IPS-18c (cell line): ENCODE results near the gene KAT7.

Source experiments
- H3K4me3 ChIP-seq: 2 replicates; pipeline ENCODE4 v1.7.0; 2013; ENCODE audit warnings: low read depth, mild to moderate bottlenecking, low read length, moderate library complexity; ENCODE audit not compliant: insufficient read depth
- H3K9me3 ChIP-seq: one replicate; pipeline ENCODE4 v1.6.1; 2013; ENCODE audit warnings: mild to moderate bottlenecking, low read length, moderate library complexity; ENCODE audit not compliant: control insufficient read depth, insufficient read depth

The KAT7 gene

GRCh38 chr17:49788478-49789242, at the start of gene KAT7:
TSS of gene KAT7 (plus strand) at chr17:49788681. CDS start at chr17:49788835, 154 bp downstream.
- H3K9me3 ChIP-seq, result no peaks in the 10 kb centered on the region

GRCh38 chr17:49739641-49740271, 48.7 kb upstream of the KAT7 start:
- H3K9me3 ChIP-seq, result no peaks in the 10 kb centered on the region
- H3K4me3 ChIP-seq, result no peak overlapping the region

More at GRCh38 chr17:49788478-49789242, at the start of gene KAT7:
- H3K4me3 ChIP-seq, result peak within 1 kb of the TSS; percentile 85

GRCh38 chr17:49741009-49741691, 47.3 kb upstream of the KAT7 start:
- no peaks in the 10 kb centered on the region for H3K9me3 ChIP-seq
- no peak overlapping the region for H3K4me3 ChIP-seq

- Histone ChIP-seq H3K4me3 (no peak overlapping the region), H3K9me3 (no peaks in the 10 kb centered on the region)
Measured at GRCh38 chr17:49741692-49742076, 46.8 kb upstream of the KAT7 start.

GRCh38 chr17:49742166-49742638, 46.3 kb upstream of the KAT7 start:
- no peak overlapping the region for H3K4me3 ChIP-seq

GRCh38 chr17:49745175-49746139, 43.0 kb upstream of the KAT7 start:
- H3K9me3 ChIP-seq, result no peaks in the 10 kb centered on the region
- no peak overlapping the region for H3K4me3 ChIP-seq

More at GRCh38 chr17:49742166-49742638, 46.3 kb upstream of the KAT7 start:
- H3K9me3 ChIP-seq, result no peaks in the 10 kb centered on the region

- Histone ChIP-seq H3K9me3 (no peaks in the 10 kb centered on the region), H3K4me3 (no peak overlapping the region)
Measured at GRCh38 chr17:49746791-49747490, 41.5 kb upstream of the KAT7 start.

GRCh38 chr17:49747632-49748031, 40.8 kb upstream of the KAT7 start:
- no peak overlapping the region for H3K4me3 ChIP-seq
- no peaks in the 10 kb centered on the region for H3K9me3 ChIP-seq

- Histone ChIP-seq H3K9me3 (no peaks in the 10 kb centered on the region), H3K4me3 (no peak overlapping the region)
Measured at GRCh38 chr17:49748223-49748622, 40.3 kb upstream of the KAT7 start.

GRCh38 chr17:49748791-49749190, 39.7 kb upstream of the KAT7 start:
- H3K4me3 ChIP-seq, result no peak overlapping the region
- no peaks in the 10 kb centered on the region for H3K9me3 ChIP-seq

- no peak overlapping the region for H3K4me3 ChIP-seq
- H3K9me3 ChIP-seq, result no peaks in the 10 kb centered on the region
Measured at GRCh38 chr17:49749730-49750129, 38.8 kb upstream of the KAT7 start.

GRCh38 chr17:49752508-49752907, 36.0 kb upstream of the KAT7 start:
- Histone ChIP-seq H3K9me3 (no peaks in the 10 kb centered on the region), H3K4me3 (no peak overlapping the region)

- Histone ChIP-seq H3K4me3 (no peak overlapping the region), H3K9me3 (no peaks in the 10 kb centered on the region)
Measured at GRCh38 chr17:49753959-49754391, 34.5 kb upstream of the KAT7 start.

GRCh38 chr17:49755663-49756283, 32.7 kb upstream of the KAT7 start:
- no peak overlapping the region for H3K4me3 ChIP-seq
- no peaks in the 10 kb centered on the region for H3K9me3 ChIP-seq

- Histone ChIP-seq H3K4me3 (no peak overlapping the region), H3K9me3 (no peaks in the 10 kb centered on the region)
Measured at GRCh38 chr17:49756323-49757150, 31.9 kb upstream of the KAT7 start.
